Aorta (tissue), 5 donors: ENCODE results near the gene OSBPL3. TPM values are rescaled to one million over a fixed set of nuclear protein-coding genes. Genes with fewer than 3 reads are reported as not detected.

Source experiments
- ATAC-seq: fragments of 200-7000 bp; cut with Tn5 transposase; one replicate; pipeline ENCODE4 v1.9.1; 2022; ENCODE audit warnings: moderate library complexity; ENCODE audit not compliant: low FRiP score
- DNase-seq, 2 donors: peaks; one replicate each; pipeline ENCODE4 v3.0.0-alpha.2; 2020
- H3K27ac ChIP-seq, 2 donors: one replicate each; pipeline ENCODE4 v1.5.1; 2013; ENCODE audit warnings: low read length in 2 of 2, mild to moderate bottlenecking in 2 of 2, moderate library complexity in 2 of 2, control low read depth in 1 of 2, inconsistent platforms in 1 of 2, low read depth in 1 of 2
- H3K27me3 ChIP-seq, 2 donors: one replicate each; pipeline ENCODE4 v1.6.1; 2013; ENCODE audit warnings: control low read depth in 1 of 2, low read length in 1 of 2, mild to moderate bottlenecking in 1 of 2, moderate library complexity in 1 of 2; ENCODE audit not compliant: insufficient read depth in 2 of 2, control insufficient read depth in 1 of 2
- H3K36me3 ChIP-seq, 2 donors: one replicate each; pipeline ENCODE4 v1.6.1; 2013; ENCODE audit warnings: control low read depth in 1 of 2, low read length in 1 of 2, mild to moderate bottlenecking in 1 of 2; ENCODE audit not compliant: insufficient read depth in 2 of 2, control insufficient read depth in 1 of 2
- H3K4me1 ChIP-seq, 2 donors: one replicate each; pipeline ENCODE4 v1.6.1; 2013; ENCODE audit warnings: low read length in 2 of 2, control low read depth in 1 of 2, mild to moderate bottlenecking in 1 of 2, moderate library complexity in 1 of 2; ENCODE audit not compliant: insufficient read depth in 2 of 2, control insufficient read depth in 1 of 2
- H3K4me3 ChIP-seq, 2 donors: one replicate each; pipeline ENCODE4 v1.5.1; 2013; ENCODE audit warnings: low read length in 2 of 2, control low read depth in 1 of 2, mild to moderate bottlenecking in 1 of 2
- H3K9me3 ChIP-seq: one replicate; pipeline ENCODE4 v1.6.1; 2013; ENCODE audit warnings: mild to moderate bottlenecking, low read length; ENCODE audit not compliant: control insufficient read depth
- WGBS, 2 donors: extraction: QIAGEN DNeasy Blood & Tissue Kit; methylation state at CpG; one replicate each; pipeline ENCODE4 v1.1.7; 2013; 5-methylcytosine and 5-hydroxymethylcytosine counted together
- intact Hi-C, 2 donors: fragments of 100-400 bp; cut with DNase I; formaldehyde crosslinking; loops; one replicate each; pipeline versions ENCODE4 v1.14.2 to v1.15.0; 2022
- polyA plus RNA-seq, 2 donors: library from polyadenylated mRNA; stranded (reverse); fragments of 200-250 nt; gene quantifications; one replicate each; pipeline ENCODE4 v1.2.3, GENCODE V29; 2013
- total RNA-seq, 2 donors: library from RNA; stranded (reverse); fragmentation: NEBNext Ultra II Directional; extraction: Animal tissue kit (Norgen Biotek cat#: 25700); gene quantifications; one replicate each; pipeline ENCODE4 v1.2.1, GENCODE V29; 2021
- donor health status: healthy with polysubstance abuse.
- donor health status: Bipolar disorder and iron deficiency.
- donor health status: DM: no; HTN: no; CAD: no.
- donor health status: DM: no; HTN: no; CAD: no.
- donor health status: DM: yes; HTN: yes; CAD: no.

The OSBPL3 gene
- total and polyA plus RNA-seq, 4 donors = 0.41 to 15.6 (median 5.6) TPM

GRCh38 chr7:24952464-24952863 is 27.5 kb downstream of the OSBPL3 start:
- DNase-seq (no peak), ATAC-seq (no peak)
- WGBS, 2 donors = 90 to 95% methylated on average over 2 of the region's 2 CpGs
- Histone ChIP-seq H3K36me3 (no peaks in the 10 kb centered on the region), H3K27ac (no peak overlapping the region), H3K9me3 (no peaks in the 10 kb centered on the region), H3K4me3 (no peak overlapping the region), H3K4me1 (no peaks in the 10 kb centered on the region), H3K27me3 (no peaks in the 10 kb centered on the region)
- intact Hi-C loops = no loop called here

GRCh38 chr7:24951441-24951980 is 28.5 kb downstream of the OSBPL3 start:
- Histone ChIP-seq H3K36me3 (no peaks in the 10 kb centered on the region), H3K9me3 (no peaks in the 10 kb centered on the region), H3K27me3 (no peaks in the 10 kb centered on the region), H3K27ac (no peak overlapping the region), H3K4me3 (no peak overlapping the region), H3K4me1 (no peaks in the 10 kb centered on the region)
- ATAC-seq (no peak), DNase-seq (no peak)
- intact Hi-C loops = no loop called here
- 55 to 72% methylated on average over 3 of the region's 3 CpGs for WGBS, 2 donors

GRCh38 chr7:24949884-24950283 is 30.1 kb downstream of the OSBPL3 start:
- Histone ChIP-seq H3K9me3 (no peaks in the 10 kb centered on the region), H3K36me3 (no peaks in the 10 kb centered on the region), H3K4me1 (no peaks in the 10 kb centered on the region), H3K27me3 (no peaks in the 10 kb centered on the region), H3K4me3 (no peak overlapping the region), H3K27ac (no peak overlapping the region)
- WGBS, 2 donors = 0 to 20% methylated on average over 1 of the region's 1 CpG
- ATAC-seq = no peak
- intact Hi-C loops = no loop called here
- DNase-seq = no peak

- H3K36me3 ChIP-seq = no peaks in the 10 kb centered on the region
- 78 to 82% methylated on average over 4 of the region's 4 CpGs for WGBS, 2 donors
- H3K4me3 ChIP-seq = no peak overlapping the region
- H3K27me3 ChIP-seq = no peaks in the 10 kb centered on the region
- no peak overlapping the region for H3K27ac ChIP-seq
- H3K9me3 ChIP-seq = no peaks in the 10 kb centered on the region
- ATAC-seq (no peak), DNase-seq (no peak)
- intact Hi-C loops = no loop called here
- no peaks in the 10 kb centered on the region for H3K4me1 ChIP-seq
Observed at GRCh38 chr7:24948739-24949138, 31.2 kb downstream of the OSBPL3 start.

- no peaks in the 10 kb centered on the region for H3K9me3 ChIP-seq
- no peaks in the 10 kb centered on the region for H3K4me1 ChIP-seq
- ATAC-seq (no peak), DNase-seq (no peak)
- H3K27me3 ChIP-seq = no peaks in the 10 kb centered on the region
- H3K36me3 ChIP-seq = no peaks in the 10 kb centered on the region
- intact Hi-C loops = no loop called here
- 87 to 91% methylated on average over 1 of the region's 1 CpG for WGBS, 2 donors
- no peak overlapping the region for H3K27ac ChIP-seq
- H3K4me3 ChIP-seq = no peak overlapping the region
Observed at GRCh38 chr7:24946467-24946866, 33.5 kb downstream of the OSBPL3 start.

- H3K27me3 ChIP-seq = no peaks in the 10 kb centered on the region
- 0% methylated on average over 1 of the region's 1 CpG for WGBS, 2 donors
- no peaks in the 10 kb centered on the region for H3K9me3 ChIP-seq
- ATAC-seq (no peak), DNase-seq (no peak)
- no peaks in the 10 kb centered on the region for H3K36me3 ChIP-seq
- intact Hi-C loops = no loop called here
- H3K4me3 ChIP-seq = no peak overlapping the region
- H3K4me1 ChIP-seq = no peaks in the 10 kb centered on the region
- H3K27ac ChIP-seq = no peak overlapping the region
Observed at GRCh38 chr7:24945899-24946298, 34.1 kb downstream of the OSBPL3 start.

- Histone ChIP-seq H3K27ac (no peak overlapping the region), H3K4me1 (no peaks in the 10 kb centered on the region), H3K36me3 (no peaks in the 10 kb centered on the region), H3K4me3 (no peak overlapping the region), H3K27me3 (no peaks in the 10 kb centered on the region), H3K9me3 (no peaks in the 10 kb centered on the region)
- ATAC-seq (no peak), DNase-seq (no peak)
- 69 to 71% methylated on average over 5 of the region's 5 CpGs for WGBS, 2 donors
- intact Hi-C loops = no loop called here
Observed at GRCh38 chr7:24943096-24943948, 36.7 kb downstream of the OSBPL3 start.

- ATAC-seq = no peak
- 85 to 86% methylated on average over 5 of the region's 5 CpGs for WGBS, 2 donors
Observed at GRCh38 chr7:24942226-24942625, 37.8 kb downstream of the OSBPL3 start.

GRCh38 chr7:24939416-24939815 is 40.6 kb downstream of the OSBPL3 start:
- H3K36me3 ChIP-seq = no peaks in the 10 kb centered on the region
- no peaks in the 10 kb centered on the region for H3K27me3 ChIP-seq
- no peaks in the 10 kb centered on the region for H3K9me3 ChIP-seq
- WGBS, 2 donors = 79 to 87% methylated on average over 1 of the region's 1 CpG
- no peaks in the 10 kb centered on the region for H3K4me1 ChIP-seq
- ATAC-seq (no peak), DNase-seq (no peak)
- intact Hi-C loops = no loop called here
- no peak overlapping the region for H3K27ac ChIP-seq
- H3K4me3 ChIP-seq = no peak overlapping the region

More at GRCh38 chr7:24942226-24942625, 37.8 kb downstream of the OSBPL3 start:
- intact Hi-C loops = no loop called here
- H3K4me1 ChIP-seq = no peaks in the 10 kb centered on the region
- no peak overlapping the region for H3K27ac ChIP-seq
- DNase-seq = no peak
- no peaks in the 10 kb centered on the region for H3K27me3 ChIP-seq
- H3K4me3 ChIP-seq = no peak overlapping the region
- H3K9me3 ChIP-seq = no peaks in the 10 kb centered on the region
- no peaks in the 10 kb centered on the region for H3K36me3 ChIP-seq
